Activated CD4-positive, alpha-beta memory T cell treated with anti-CD3 and anti-CD28 coated beads for 36 hours (primary cell): Measurements from ENCODE around the gene GLP1R. TPM values are rescaled to one million over a fixed set of nuclear protein-coding genes. Genes with fewer than 3 reads are reported as not detected.
A peak's percentile ranks its signal among the peaks of the same experiment; 100 is the strongest.

Experiments used
- CTCF ChIA-PET: fragments of 350-600 bp; sonication (Branson Sonifier 250); formaldehyde crosslinking; loops from one replicate; lab custom pipeline; 2021; ENCODE audit warnings: antibody characterized with exemption, inconsistent platforms; lab: Charles Lee
- POLR2A ChIA-PET: fragments of 350-600 bp; sonication (Branson Sonifier 250); formaldehyde crosslinking; loops from one replicate; lab custom pipeline; 2021; ENCODE audit warnings: antibody characterized with exemption; lab: Charles Lee
- DNase-seq: peaks from one replicate; pipeline ENCODE4 v3.0.0-alpha.2; 2020
- H3K27ac Mint-ChIP-seq: one replicate; pipeline ENCODE4 v1.8.0; 2021; ENCODE audit warnings: mixed read lengths
- H3K27me3 Mint-ChIP-seq: one replicate; pipeline ENCODE4 v1.8.0; 2021; ENCODE audit warnings: mixed read lengths
- H3K36me3 Mint-ChIP-seq: one replicate; pipeline ENCODE4 v1.8.0; 2021; ENCODE audit warnings: mixed read lengths
- H3K4me1 Mint-ChIP-seq: one replicate; pipeline ENCODE4 v1.8.0; 2021; ENCODE audit warnings: low read depth, mixed read lengths
- H3K4me3 Mint-ChIP-seq: one replicate; pipeline ENCODE4 v1.8.0; 2021; ENCODE audit warnings: mild to moderate bottlenecking, mixed read lengths
- H3K9me3 Mint-ChIP-seq: one replicate; pipeline ENCODE4 v1.8.0; 2021; ENCODE audit warnings: mixed read lengths
- intact Hi-C: fragments of 100-400 bp; cut with micrococcal nuclease; formaldehyde crosslinking; loops from one replicate; pipeline ENCODE4 v1.15.1; 2023
- total RNA-seq, 2 experiments: library from RNA; stranded (reverse); gene quantifications; one replicate each; pipeline ENCODE4 v1.2.3, GENCODE V29; 2021

Gene GLP1R
- total RNA-seq: under 1 TPM in 1 of 2 experiments, not detected in 1; 0.07 TPM

DNA sequence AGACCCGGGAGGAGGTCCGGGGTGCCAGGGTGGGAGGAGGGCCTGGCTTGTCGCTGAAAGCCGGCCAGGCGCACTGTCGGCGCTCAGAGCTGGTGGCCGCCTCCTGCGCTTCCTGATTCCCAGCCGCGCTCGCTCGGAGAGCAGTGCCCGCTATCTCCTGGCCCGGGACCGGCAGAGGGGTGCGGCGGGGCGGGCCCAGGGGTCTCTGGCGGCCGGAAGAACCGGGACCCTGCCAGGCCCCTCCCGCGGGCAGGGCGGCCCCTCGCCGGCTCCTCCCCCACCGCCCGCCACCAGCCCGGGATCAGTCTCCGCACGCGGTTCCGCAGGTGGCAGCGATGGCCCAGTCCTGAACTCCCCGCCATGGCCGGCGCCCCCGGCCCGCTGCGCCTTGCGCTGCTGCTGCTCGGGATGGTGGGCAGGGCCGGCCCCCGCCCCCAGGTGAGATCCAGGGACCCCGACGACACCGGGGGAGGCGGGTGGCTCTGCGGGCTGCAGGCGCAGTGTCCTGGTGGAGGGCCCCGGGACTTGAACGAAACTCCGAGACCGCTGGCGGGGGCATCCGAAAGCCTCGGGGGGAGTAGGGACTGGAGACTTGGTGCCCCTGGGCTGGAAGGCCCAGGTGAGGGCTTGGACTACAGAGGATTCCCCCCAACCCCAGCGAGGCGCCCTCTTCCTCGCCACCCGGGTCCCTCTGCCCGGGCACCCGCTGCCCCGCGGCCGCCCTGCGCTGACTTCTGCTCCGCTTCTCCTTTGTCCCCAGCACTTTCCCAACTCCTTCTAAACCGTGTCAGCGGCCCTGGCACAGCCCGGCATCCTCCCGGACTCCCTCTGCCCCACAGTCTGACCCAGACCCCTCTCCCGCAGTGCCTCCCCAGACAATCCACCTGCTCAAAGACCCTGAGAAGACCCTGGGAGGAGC is at the start of gene GLP1R:
GLP1R (plus strand) TSS at position 301 of the 919 bp plus-strand sequence; CDS start at position 361, 60 bp downstream.
- Mint-ChIP-seq H3K9me3 (no peaks in the 10 kb centered on the region), H3K27me3 (peaks cover 47% of the 10 kb centered on the region), H3K27ac (no peak within 1 kb of the TSS), H3K4me1 (peaks cover 22% of the 10 kb centered on the region), H3K4me3 (peak within 1 kb of the TSS; percentile 14), H3K36me3 (no peaks in the 10 kb centered on the region)
- peak; percentile 12 for DNase-seq
- ChIA-PET CTCF (no interaction called here), POLR2A (no interaction called here)
- intact Hi-C loops: no loop called here

DNA sequence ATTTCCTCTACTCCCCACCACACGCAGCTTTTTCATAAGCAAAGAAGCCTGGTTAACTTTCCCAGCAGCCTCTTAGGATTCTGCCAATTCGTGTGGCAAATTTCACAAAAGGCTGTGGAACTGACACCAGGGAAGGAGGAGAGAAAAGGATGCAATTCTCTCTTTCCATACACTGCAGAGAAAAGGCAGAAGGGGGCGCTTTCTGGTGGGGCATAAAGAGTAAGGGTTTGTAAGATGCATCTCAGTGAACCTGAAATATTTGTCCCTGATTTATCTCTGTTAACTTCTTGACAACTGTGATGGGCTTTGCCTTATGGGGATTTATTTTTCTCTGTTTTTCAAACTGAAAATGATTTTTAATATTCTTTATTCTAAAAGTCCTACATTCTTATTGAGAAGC is 45.5 kb upstream of the GLP1R start:
- H3K9me3 Mint-ChIP-seq: no peaks in the 10 kb centered on the region
- no peaks in the 10 kb centered on the region for H3K4me1 Mint-ChIP-seq
- H3K27me3 Mint-ChIP-seq: peaks cover 25% of the 10 kb centered on the region
- DNase-seq: peak; percentile 20
- ChIA-PET CTCF (interaction anchor here (0.9 to 1.6 kb wide), 12 partner anchors 9 to 306 kb away, joined by 3 to 7 read pairs (median 4); no protein-coding TSS in a partner anchor), POLR2A (no interaction called here)
- no peaks in the 10 kb centered on the region for H3K36me3 Mint-ChIP-seq
- intact Hi-C loops: loop anchor here (5.0 kb wide), 1 partner anchor 309 kb away; the partner anchor contains the start of gene KCNK17
- no peak overlapping the region for H3K4me3 Mint-ChIP-seq
- no peak overlapping the region for H3K27ac Mint-ChIP-seq

DNA sequence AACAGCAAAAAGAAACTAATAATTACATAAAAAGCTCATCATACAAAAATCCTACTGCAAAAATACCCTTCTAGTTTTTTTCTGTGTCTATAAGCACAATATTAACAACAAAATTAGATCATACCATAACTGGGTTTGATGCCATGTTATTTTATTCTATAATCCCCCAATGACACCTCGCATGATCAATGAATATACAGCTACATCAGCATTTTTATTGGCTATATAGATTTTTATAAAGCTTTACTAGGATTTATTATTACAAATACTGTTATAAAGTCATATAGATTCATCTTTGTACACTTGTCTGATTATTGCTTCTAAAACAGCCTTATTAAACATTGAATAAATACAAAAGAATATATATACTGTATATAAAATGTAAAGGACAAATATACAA is 45.1 kb upstream of the GLP1R start:
- Mint-ChIP-seq H3K4me3 (no peak overlapping the region), H3K4me1 (no peaks in the 10 kb centered on the region), H3K27me3 (peaks cover 29% of the 10 kb centered on the region), H3K9me3 (no peaks in the 10 kb centered on the region), H3K36me3 (no peaks in the 10 kb centered on the region), H3K27ac (no peak overlapping the region)
- intact Hi-C loops: loop anchor here (5.0 kb wide), 1 partner anchor 309 kb away; the partner anchor contains the start of gene KCNK17
- DNase-seq: no peak
- POLR2A ChIA-PET: no interaction called here
- CTCF ChIA-PET: interaction anchor here (0.8 to 1.5 kb wide), 10 partner anchors 8 to 306 kb away, joined by 3 to 5 read pairs (median 4); no protein-coding TSS in a partner anchor

DNA sequence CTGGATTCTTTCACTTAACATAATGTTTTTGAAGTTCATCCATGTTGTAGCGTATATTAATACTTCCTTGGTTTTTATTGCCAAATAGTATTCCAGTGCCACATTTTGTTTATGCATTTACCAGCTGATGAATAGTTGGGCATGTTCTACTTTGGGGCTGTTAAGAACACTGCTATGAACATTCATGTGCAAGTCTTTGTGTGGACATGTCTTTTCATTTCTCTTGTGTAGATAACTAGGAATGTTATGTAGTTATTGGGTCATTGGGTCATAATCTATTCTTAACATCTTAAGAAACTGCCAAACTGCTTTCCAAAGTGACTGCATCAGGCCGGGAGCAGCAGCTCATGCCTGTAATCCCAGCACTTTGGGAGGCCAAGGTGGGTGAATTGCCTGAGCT is 43.8 kb upstream of the GLP1R start:
- POLR2A ChIA-PET: no interaction called here
- H3K36me3 Mint-ChIP-seq: no peaks in the 10 kb centered on the region
- H3K4me1 Mint-ChIP-seq: no peaks in the 10 kb centered on the region
- no peak overlapping the region for H3K4me3 Mint-ChIP-seq
- H3K27ac Mint-ChIP-seq: no peak overlapping the region
- no peak for DNase-seq
- no peaks in the 10 kb centered on the region for H3K9me3 Mint-ChIP-seq
- peaks cover 23% of the 10 kb centered on the region for H3K27me3 Mint-ChIP-seq
- CTCF ChIA-PET: interaction anchor here (0.9 kb wide), 1 partner anchor 162 kb away, joined by 3 read pairs; no protein-coding TSS in a partner anchor
- intact Hi-C loops: loop anchor here (5.0 kb wide), 1 partner anchor 308 kb away; the partner anchor contains the start of gene KCNK17

DNA sequence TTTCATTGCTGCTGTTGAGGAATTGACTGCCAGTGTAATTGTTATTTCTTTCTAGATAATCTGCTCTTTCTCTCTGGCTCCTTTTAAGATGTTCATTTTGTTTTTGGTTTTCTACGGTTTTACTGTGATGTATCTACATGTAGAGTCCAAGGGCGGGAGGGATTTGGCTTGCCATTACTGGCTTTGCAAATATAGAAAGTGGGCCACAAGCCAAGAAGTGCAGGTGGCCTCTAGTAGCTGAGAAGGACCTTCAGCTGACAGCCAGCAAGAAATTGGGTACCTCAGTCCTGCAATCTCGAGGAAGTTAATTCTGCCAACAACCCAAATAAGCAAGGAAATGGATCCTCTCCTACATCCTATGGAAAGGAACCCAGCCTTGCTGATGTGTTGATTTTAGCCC is 42.8 kb upstream of the GLP1R start:
- no peak overlapping the region for H3K4me3 Mint-ChIP-seq
- no peak for DNase-seq
- H3K27ac Mint-ChIP-seq: no peak overlapping the region
- intact Hi-C loops: no loop called here
- ChIA-PET CTCF (interaction anchor here (0.9 to 1.4 kb wide), 2 partner anchors 137 to 297 kb away, joined by 3 to 4 read pairs; no protein-coding TSS in a partner anchor), POLR2A (no interaction called here)
- no peaks in the 10 kb centered on the region for H3K9me3 Mint-ChIP-seq
- peaks cover 17% of the 10 kb centered on the region for H3K27me3 Mint-ChIP-seq
- no peaks in the 10 kb centered on the region for H3K36me3 Mint-ChIP-seq
- no peaks in the 10 kb centered on the region for H3K4me1 Mint-ChIP-seq

DNA sequence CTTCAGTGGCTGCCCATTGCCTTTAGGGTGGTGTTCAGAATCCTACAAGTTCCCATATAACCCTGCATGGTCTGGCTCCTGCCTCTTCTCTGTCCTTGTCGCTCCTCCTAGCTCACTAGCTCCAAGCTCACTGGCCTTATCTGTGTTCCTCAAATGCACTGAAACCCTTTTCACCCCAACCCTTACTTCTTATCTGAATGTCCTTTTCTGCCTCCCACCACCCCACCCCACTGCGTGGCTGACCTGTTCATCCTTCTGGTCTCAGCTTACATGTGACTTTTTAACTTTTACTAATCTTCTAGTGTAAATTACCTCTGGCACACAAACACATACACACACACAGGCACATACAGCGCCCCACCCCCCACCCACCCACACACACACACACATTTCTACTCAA is 41.0 kb upstream of the GLP1R start:
- H3K4me3 Mint-ChIP-seq: no peak overlapping the region
- no peak for DNase-seq
- ChIA-PET POLR2A (no interaction called here), CTCF (no interaction called here)
- H3K36me3 Mint-ChIP-seq: no peaks in the 10 kb centered on the region
- intact Hi-C loops: no loop called here
- H3K27me3 Mint-ChIP-seq: peaks cover 21% of the 10 kb centered on the region
- no peaks in the 10 kb centered on the region for H3K4me1 Mint-ChIP-seq
- no peak overlapping the region for H3K27ac Mint-ChIP-seq
- H3K9me3 Mint-ChIP-seq: no peaks in the 10 kb centered on the region

DNA sequence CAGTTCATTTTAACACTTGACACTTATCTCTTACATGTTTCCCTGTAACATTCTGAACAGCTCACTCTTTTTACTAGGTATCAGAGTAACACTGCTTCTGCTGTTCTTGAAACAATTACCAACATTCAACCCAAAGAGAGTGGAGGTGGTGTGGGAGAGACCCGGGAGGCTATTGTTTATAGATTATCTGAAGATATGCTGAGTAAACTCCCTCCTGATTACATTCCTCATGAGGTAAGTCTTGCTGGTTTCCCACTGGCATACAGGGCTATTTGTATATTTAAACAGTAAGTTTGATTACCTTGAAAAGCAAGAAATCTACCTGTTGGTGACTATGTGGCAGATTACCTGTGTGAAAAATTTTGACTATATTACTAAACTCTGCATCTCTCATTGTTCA is 39.8 kb upstream of the GLP1R start:
- H3K27ac Mint-ChIP-seq: no peak overlapping the region
- ChIA-PET CTCF (no interaction called here), POLR2A (no interaction called here)
- no peaks in the 10 kb centered on the region for H3K36me3 Mint-ChIP-seq
- H3K4me3 Mint-ChIP-seq: no peak overlapping the region
- peaks cover 21% of the 10 kb centered on the region for H3K27me3 Mint-ChIP-seq
- no peaks in the 10 kb centered on the region for H3K9me3 Mint-ChIP-seq
- H3K4me1 Mint-ChIP-seq: no peaks in the 10 kb centered on the region
- intact Hi-C loops: no loop called here
- no peak for DNase-seq

DNA sequence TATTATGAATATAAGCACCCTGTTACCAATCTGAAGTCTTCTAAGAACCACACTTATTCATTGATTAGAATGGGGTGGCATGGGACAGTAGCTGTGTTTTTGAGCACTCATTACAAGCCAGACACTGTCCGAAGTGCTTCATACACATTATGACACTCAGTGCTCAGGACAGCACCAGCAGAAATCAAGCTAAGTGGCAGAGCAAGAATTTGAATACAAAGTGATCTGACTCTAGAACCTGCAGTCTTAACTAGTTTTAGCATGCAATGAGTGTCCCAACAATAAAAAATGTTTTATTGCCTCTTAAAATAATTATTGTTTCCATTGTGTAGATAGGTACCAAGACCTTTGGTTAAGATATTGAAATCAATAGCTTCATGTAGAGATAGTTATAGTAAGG is 39.1 kb upstream of the GLP1R start:
- CTCF ChIA-PET: no interaction called here
- H3K27ac Mint-ChIP-seq: no peak overlapping the region
- peaks cover 23% of the 10 kb centered on the region for H3K27me3 Mint-ChIP-seq

DNA sequence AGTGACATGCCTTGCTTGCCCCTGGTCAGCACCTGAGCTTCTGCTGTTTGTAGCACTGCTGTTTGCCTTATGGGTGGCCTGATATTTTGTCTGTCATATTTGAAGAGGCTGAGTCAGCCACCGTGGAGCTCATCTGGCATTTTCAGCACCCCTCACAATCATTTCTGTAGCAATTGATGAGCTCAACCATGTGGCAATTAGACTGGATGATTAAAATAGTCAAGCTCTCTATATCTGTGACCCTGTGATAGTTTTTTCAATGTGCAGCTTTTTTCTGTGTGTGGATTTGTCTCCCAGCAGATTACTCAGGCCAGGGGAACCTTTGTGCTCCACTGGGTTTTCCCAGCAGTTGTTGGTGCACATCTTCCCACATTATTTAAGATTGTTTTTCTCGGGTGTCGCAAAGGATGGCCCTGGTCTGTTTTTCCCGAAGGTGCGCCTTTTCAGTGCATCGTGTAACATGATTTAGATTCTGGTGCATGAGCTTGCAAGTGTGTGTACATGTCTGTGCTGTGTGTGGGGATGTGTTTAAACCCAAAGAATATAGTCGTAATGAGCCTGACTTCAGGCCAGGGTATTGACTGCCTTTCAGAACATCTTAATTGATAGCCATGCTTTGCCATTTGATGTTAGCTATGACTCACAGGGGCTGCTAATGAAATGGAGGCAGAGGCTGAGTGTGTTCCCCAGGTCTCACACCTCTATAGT is 31.6 kb upstream of the GLP1R start:
- no peak overlapping the region for H3K4me3 Mint-ChIP-seq
- CTCF ChIA-PET: interaction anchor here (1.2 to 1.3 kb wide), 2 partner anchors 145 to 290 kb away, joined by 4 read pairs; no protein-coding TSS in a partner anchor

More for the DNA sequence above, 39.1 kb upstream of the GLP1R start:
- intact Hi-C loops: no loop called here
- no peaks in the 10 kb centered on the region for H3K36me3 Mint-ChIP-seq
- POLR2A ChIA-PET: no interaction called here
- DNase-seq: no peak
- H3K4me3 Mint-ChIP-seq: no peak overlapping the region
- no peaks in the 10 kb centered on the region for H3K9me3 Mint-ChIP-seq
- no peaks in the 10 kb centered on the region for H3K4me1 Mint-ChIP-seq

DNA sequence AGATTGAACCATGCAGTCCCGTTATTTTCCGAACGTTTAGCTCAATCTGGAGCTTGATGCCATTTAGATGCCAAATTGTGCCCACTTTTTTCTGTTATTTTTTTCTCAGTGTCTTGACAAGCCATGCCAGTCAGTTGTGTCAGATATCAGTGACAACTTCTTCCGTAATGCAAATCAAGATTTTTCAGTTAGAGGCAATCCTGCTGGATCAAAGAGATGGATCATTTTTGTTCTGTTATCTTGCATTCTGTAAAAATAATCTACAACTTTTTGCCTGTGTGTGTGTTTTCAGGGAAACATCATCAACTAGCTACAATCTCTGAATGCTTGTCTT is 31.1 kb upstream of the GLP1R start:
- Mint-ChIP-seq H3K9me3 (no peaks in the 10 kb centered on the region), H3K4me3 (no peak overlapping the region), H3K4me1 (no peaks in the 10 kb centered on the region), H3K27me3 (peaks cover 8% of the 10 kb centered on the region), H3K27ac (no peak overlapping the region), H3K36me3 (no peaks in the 10 kb centered on the region)
- ChIA-PET POLR2A (no interaction called here), CTCF (interaction anchor here (1.1 to 1.3 kb wide), 3 partner anchors 16 to 290 kb away, joined by 3 to 4 read pairs (median 4); no protein-coding TSS in a partner anchor)
- intact Hi-C loops: no loop called here
- no peak for DNase-seq

More for the DNA sequence above, 31.6 kb upstream of the GLP1R start:
- Mint-ChIP-seq H3K9me3 (no peaks in the 10 kb centered on the region), H3K36me3 (no peaks in the 10 kb centered on the region), H3K27ac (no peak overlapping the region), H3K4me1 (no peaks in the 10 kb centered on the region), H3K27me3 (peaks cover 8% of the 10 kb centered on the region)
- POLR2A ChIA-PET: no interaction called here
- no peak for DNase-seq
- intact Hi-C loops: no loop called here

DNA sequence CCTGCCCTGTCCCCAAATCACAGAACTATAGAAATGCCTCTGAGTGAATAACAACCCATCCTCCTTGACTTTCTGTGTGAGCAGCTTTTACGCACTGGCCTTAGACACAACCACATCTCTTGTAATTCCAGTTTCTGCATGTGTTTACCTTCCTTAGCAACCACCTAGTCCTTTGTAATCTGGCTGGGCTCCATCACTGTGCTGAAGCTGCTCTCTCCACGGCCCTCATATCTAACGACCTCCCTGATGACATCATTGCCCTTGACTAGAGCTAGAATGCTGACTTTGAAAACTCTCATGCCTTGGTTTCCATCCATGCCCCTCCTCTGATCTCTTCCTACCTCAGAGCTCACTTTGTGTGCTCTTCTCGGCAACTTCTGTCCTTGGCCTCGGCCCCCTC is 30.5 kb upstream of the GLP1R start:
- POLR2A ChIA-PET: no interaction called here
- Mint-ChIP-seq H3K27ac (no peak overlapping the region), H3K4me1 (no peaks in the 10 kb centered on the region), H3K4me3 (no peak overlapping the region), H3K36me3 (no peaks in the 10 kb centered on the region), H3K27me3 (peaks cover 8% of the 10 kb centered on the region), H3K9me3 (no peaks in the 10 kb centered on the region)
- intact Hi-C loops: no loop called here
- CTCF ChIA-PET: interaction anchor here (1.1 to 1.3 kb wide), 3 partner anchors 17 to 289 kb away, joined by 3 to 4 read pairs (median 4); no protein-coding TSS in a partner anchor
- DNase-seq: no peak

DNA sequence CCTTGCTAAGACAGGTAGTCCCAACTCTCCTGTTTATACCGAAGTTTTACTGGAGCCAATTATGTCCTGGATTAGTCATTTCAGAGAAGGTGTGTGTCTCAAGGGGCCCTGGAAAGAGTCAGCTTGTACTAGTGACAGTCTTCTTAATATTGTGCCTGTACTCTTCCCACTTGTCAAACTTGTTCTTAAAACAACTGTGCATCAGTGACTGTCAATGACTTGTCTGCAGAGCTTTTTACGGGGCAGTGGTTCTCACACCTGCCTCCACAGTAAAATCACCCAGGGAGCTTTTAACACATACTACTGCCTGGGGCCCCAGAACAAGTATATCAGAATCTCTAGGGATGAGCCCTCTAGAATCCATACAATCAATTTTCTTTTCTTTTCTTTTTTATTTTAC is 28.4 kb upstream of the GLP1R start:
- ChIA-PET POLR2A (no interaction called here), CTCF (interaction anchor here (2.9 kb wide), 1 partner anchor 10 kb away, joined by 11 read pairs; no protein-coding TSS in a partner anchor)
- intact Hi-C loops: no loop called here
- Mint-ChIP-seq H3K4me3 (no peak overlapping the region), H3K9me3 (no peaks in the 10 kb centered on the region), H3K4me1 (no peaks in the 10 kb centered on the region), H3K27ac (no peak overlapping the region), H3K36me3 (no peaks in the 10 kb centered on the region), H3K27me3 (peaks cover 5% of the 10 kb centered on the region)
- no peak for DNase-seq
